ENCODE data around the gene NTF3.

NTF3 gene

GRCh38 chr12:5489017-5489416 lies 57.1 kb downstream of the NTF3 start:
- no peak for TF ChIP-seq ZFX (IDR thresholded peaks at IDR 0.05; ENCODE audit: borderline replicate concordance)
- TF ChIP-seq, protein P1, sequence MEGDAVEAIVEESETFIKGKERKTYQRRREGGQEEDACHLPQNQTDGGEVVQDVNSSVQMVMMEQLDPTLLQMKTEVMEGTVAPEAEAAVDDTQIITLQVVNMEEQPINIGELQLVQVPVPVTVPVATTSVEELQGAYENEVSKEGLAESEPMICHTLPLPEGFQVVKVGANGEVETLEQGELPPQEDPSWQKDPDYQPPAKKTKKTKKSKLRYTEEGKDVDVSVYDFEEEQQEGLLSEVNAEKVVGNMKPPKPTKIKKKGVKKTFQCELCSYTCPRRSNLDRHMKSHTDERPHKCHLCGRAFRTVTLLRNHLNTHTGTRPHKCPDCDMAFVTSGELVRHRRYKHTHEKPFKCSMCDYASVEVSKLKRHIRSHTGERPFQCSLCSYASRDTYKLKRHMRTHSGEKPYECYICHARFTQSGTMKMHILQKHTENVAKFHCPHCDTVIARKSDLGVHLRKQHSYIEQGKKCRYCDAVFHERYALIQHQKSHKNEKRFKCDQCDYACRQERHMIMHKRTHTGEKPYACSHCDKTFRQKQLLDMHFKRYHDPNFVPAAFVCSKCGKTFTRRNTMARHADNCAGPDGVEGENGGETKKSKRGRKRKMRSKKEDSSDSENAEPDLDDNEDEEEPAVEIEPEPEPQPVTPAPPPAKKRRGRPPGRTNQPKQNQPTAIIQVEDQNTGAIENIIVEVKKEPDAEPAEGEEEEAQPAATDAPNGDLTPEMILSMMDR (IDR thresholded peaks at IDR 0.05): no peak

DNA sequence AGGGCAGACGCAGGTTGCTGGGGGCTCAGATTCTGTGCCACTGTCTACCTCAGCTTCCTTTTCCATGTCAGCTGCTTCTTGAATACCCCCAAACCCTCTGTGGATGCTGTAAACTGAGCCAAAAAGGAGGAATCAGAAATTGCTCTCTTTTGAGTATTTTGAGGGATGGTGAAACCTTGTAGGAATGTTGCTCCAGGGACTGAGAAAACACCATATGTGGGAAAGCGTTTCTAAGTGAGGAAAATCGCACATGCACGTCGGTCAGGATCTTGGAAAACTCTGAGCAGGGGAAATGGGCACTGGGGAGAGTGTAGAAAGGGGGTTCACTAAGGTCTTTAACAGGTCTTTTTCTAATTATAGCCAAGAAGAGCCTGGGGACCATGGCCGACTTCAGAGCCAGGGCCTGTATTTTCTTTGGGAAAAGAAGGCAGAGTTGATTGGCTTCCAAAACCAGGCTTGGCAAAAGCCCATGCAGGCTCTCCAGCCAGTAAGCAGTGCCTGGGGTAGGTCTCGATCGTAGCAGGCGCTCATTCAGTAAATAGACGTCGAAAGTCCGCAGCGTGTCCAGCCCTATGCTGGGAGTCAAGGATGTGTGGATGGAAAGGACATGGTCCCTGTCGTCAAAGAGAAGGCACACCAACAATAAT lies 58.0 kb downstream of the NTF3 start:
- TF ChIP-seq, protein P1 (IDR thresholded peaks at IDR 0.05): no peak
- TF ChIP-seq ZFX (IDR thresholded peaks at IDR 0.05; ENCODE audit: borderline replicate concordance): no peak
- H3K27ac ChIP-seq: no peak overlapping the region

More at GRCh38 chr12:5489017-5489416, 57.1 kb downstream of the NTF3 start:
- no peak overlapping the region for H3K27ac ChIP-seq

DNA sequence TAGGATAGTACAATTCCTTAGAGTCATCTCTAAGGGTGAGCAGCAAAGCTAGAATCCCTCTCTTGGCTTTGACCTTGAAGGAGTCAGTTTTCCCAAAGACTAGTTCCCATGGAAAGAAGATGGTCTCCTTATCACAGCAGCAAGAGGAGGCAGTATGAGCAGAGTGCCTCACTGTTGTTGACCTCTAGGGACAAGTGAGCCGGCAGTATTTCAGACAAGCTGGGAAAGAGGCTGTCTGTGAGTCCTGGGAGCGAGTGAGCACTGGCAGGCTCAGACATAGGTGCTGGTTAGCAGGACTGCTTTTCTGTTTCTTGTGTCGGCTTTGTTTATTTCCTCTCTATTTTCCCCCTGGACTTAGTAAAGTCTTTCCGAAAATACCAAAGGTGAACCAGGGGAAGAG lies 60.7 kb downstream of the NTF3 start:
- TF ChIP-seq, protein P1 (IDR thresholded peaks at IDR 0.05): no peak
- TF ChIP-seq ZFX (IDR thresholded peaks at IDR 0.05; ENCODE audit: borderline replicate concordance): no peak
- H3K27ac ChIP-seq: no peak overlapping the region

DNA sequence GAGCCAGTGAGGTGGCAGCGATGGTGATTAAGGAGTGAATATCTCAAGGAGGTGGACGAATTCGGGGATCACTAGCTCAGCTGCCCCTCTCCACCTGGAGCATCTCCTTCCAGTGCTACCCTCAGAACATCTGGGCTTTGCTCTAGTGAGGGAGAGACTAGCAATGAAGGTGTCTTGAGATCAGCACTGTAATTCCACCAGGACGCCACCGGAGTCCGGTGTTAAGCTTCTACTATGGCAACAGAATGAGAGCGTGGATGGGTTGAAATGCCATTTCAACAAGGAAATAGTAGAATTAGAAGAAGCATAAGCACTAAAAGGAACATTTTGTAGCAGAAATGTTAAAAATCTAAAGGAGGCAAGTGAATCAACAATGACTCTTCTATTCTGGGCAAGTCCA lies 61.1 kb downstream of the NTF3 start:
- no peak overlapping the region for H3K27ac ChIP-seq
- TF ChIP-seq, protein P1 (IDR thresholded peaks at IDR 0.05): no peak
- no peak for TF ChIP-seq ZFX (IDR thresholded peaks at IDR 0.05; ENCODE audit: borderline replicate concordance)

GRCh38 chr12:5494343-5494742 lies 62.4 kb downstream of the NTF3 start:
- H3K27ac ChIP-seq: no peak overlapping the region
- no peak for TF ChIP-seq ZFX (IDR thresholded peaks at IDR 0.05; ENCODE audit: borderline replicate concordance)
- TF ChIP-seq, protein P1 (IDR thresholded peaks at IDR 0.05): no peak

DNA sequence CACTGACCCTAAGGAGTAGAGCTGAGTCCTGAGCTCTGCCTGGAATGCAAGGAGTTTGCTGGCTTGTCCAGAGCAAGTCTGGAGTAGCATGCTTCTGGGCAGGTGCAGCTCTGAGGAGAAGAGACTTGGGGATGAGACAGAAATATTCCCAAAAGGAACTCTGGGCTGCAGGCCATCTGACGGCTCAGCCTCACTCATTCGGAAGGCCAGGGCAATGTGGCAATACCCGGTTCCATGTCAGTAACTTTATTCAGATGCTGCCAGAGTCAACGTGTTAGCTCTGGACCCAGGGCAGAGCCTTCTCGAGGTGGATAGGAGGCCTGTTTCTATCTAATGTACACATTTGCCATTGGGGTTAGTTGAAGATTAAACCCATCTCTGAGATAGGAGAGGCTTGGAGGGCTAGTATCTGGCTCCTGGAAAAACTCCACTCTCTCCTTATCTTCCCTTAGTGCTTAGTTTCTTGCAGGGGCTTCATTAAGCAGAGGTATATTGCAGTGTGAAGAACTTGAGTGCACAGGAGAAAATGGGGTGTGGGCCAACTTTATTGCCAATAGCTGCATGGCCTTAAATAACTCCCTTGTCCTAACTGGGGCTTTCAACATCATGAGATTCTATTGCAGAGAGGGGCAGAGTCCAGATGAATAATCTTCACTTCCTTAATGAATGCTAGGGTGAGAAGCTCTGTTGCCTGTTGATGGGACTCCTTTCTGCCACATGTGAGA lies 65.6 kb downstream of the NTF3 start:
- no peak overlapping the region for H3K27ac ChIP-seq
- TF ChIP-seq, protein P1 (IDR thresholded peaks at IDR 0.05): no peak
- no peak for TF ChIP-seq ZFX (IDR thresholded peaks at IDR 0.05; ENCODE audit: borderline replicate concordance)

DNA sequence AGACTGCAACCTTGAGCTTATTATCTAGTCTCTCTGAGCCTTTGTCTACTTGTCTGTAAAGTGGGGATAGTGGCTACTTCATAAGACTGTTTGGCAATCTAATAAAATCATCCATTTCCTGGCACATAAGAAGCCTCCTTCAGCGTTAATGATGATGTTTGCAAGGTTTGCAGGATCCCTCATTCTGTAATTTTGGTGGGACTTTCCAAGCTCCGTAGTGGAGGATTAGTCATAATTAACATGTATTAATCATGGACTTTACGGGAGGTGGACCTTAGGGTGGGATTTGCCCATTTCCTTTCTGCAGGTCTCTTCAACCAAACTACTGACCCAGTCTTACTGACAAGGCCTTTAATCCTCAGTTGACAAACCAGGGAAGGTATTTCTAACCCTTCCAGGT lies 66.2 kb downstream of the NTF3 start:
- H3K27ac ChIP-seq: no peak overlapping the region
- TF ChIP-seq, protein P1 (IDR thresholded peaks at IDR 0.05): no peak
- TF ChIP-seq ZFX (IDR thresholded peaks at IDR 0.05; ENCODE audit: borderline replicate concordance): no peak

Measured in 22Rv1 (cell line).